ENCODE results near the gene PRKAG2. TPM values are rescaled to one million over a fixed set of nuclear protein-coding genes. Genes with fewer than 3 reads are reported as not detected.

PRKAG2 gene
- total RNA-seq, 2 donors from 2014 or later = 38.3 to 78.5 TPM

DNA sequence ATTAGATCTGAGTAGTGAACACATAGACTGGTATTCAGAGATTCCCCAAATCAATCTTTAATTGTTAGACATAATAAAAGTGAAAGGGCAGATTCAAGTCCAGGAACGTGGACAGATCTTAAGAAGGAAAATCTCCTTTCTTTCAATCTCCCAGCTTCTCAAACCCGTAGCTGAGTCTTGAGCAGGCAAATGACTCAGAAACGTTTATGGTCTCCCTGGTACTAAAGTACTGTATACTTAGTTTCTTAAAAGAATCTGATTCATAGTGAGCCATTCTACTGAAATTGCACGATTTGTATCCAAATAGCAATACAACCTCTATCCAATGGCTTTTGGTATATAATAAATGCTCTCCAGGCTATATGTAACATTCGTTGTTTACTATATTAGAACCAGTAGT is 216.8 kb downstream of the PRKAG2 start:
- ATAC-seq (ENCODE audit: insufficient number of reproducible peaks, low FRiP score, low read depth) (no peak), DNase-seq (ENCODE audit: low spot score) (no peak)
- Histone ChIP-seq H3K9me3 (no peaks in the 10 kb centered on the region), H3K4me1 (ENCODE audit: control insufficient read depth in 1 of 2, low read depth in 2 of 2) (peaks cover 10 to 24% of the 10 kb centered on the region in 2 donors), H3K27me3 (replicated peaks; ENCODE audit: insufficient read depth) (no peaks in the 10 kb centered on the region), H3K4me3 (no peak overlapping the region), H3K27ac (no peak overlapping the region), H3K36me3 (no peaks in the 10 kb centered on the region)
- TF ChIP-seq, protein P1, sequence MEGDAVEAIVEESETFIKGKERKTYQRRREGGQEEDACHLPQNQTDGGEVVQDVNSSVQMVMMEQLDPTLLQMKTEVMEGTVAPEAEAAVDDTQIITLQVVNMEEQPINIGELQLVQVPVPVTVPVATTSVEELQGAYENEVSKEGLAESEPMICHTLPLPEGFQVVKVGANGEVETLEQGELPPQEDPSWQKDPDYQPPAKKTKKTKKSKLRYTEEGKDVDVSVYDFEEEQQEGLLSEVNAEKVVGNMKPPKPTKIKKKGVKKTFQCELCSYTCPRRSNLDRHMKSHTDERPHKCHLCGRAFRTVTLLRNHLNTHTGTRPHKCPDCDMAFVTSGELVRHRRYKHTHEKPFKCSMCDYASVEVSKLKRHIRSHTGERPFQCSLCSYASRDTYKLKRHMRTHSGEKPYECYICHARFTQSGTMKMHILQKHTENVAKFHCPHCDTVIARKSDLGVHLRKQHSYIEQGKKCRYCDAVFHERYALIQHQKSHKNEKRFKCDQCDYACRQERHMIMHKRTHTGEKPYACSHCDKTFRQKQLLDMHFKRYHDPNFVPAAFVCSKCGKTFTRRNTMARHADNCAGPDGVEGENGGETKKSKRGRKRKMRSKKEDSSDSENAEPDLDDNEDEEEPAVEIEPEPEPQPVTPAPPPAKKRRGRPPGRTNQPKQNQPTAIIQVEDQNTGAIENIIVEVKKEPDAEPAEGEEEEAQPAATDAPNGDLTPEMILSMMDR (IDR thresholded peaks at IDR 0.05) = no peak

GRCh38 chr7:151659219-151659618 is 217.7 kb downstream of the PRKAG2 start:
- no peak for ATAC-seq (ENCODE audit: insufficient number of reproducible peaks, low FRiP score, low read depth)
- no peak overlapping the region for H3K27ac ChIP-seq
- no peaks in the 10 kb centered on the region for H3K36me3 ChIP-seq
- peaks cover 4 to 14% of the 10 kb centered on the region in 2 donors for H3K4me1 ChIP-seq (ENCODE audit: control insufficient read depth in 1 of 2, low read depth in 2 of 2)
- no peaks in the 10 kb centered on the region for H3K27me3 ChIP-seq (replicated peaks; ENCODE audit: insufficient read depth)
- H3K4me3 ChIP-seq = no peak overlapping the region
- DNase-seq (ENCODE audit: low spot score) = no peak
- TF ChIP-seq, protein P1 (IDR thresholded peaks at IDR 0.05) = no peak
- no peaks in the 10 kb centered on the region for H3K9me3 ChIP-seq

GRCh38 chr7:151658778-151659177 is 218.1 kb downstream of the PRKAG2 start:
- no peak overlapping the region for H3K27ac ChIP-seq
- no peak overlapping the region for H3K4me3 ChIP-seq
- no peaks in the 10 kb centered on the region for H3K27me3 ChIP-seq (replicated peaks; ENCODE audit: insufficient read depth)
- H3K36me3 ChIP-seq = no peaks in the 10 kb centered on the region
- ATAC-seq (ENCODE audit: insufficient number of reproducible peaks, low FRiP score, low read depth) = no peak
- no peaks in the 10 kb centered on the region for H3K9me3 ChIP-seq
- peaks cover 4 to 13% of the 10 kb centered on the region in 2 donors for H3K4me1 ChIP-seq (ENCODE audit: control insufficient read depth in 1 of 2, low read depth in 2 of 2)
- TF ChIP-seq, protein P1 (IDR thresholded peaks at IDR 0.05) = no peak
- DNase-seq (ENCODE audit: low spot score) = no peak

- ATAC-seq (ENCODE audit: insufficient number of reproducible peaks, low FRiP score, low read depth) = no peak
- TF ChIP-seq, protein P1 (IDR thresholded peaks at IDR 0.05) = no peak
These were observed 219.7 kb downstream of the PRKAG2 start for GRCh38 chr7:151657173-151657572.

DNA sequence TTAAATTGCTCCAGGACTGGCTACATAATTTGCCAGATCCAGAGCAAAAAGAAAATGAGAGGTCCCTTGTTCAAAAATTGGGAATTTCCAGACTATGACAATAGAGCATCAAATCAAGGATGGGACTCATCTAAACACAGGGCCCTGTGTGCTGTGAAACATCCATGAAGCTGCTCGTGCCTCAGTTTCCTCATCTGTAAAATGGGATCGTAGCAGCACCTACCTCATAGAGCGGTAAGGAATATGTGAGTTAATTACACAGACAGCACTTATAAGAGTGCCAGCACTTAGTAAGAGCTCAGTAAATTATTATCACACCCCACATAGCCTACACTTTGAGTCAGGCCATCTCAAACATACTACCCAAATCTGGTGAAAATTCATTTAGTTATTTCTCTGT is 221.4 kb downstream of the PRKAG2 start:
- Histone ChIP-seq H3K27ac (no peak overlapping the region), H3K36me3 (no peaks in the 10 kb centered on the region), H3K27me3 (replicated peaks; ENCODE audit: insufficient read depth) (no peaks in the 10 kb centered on the region), H3K9me3 (no peaks in the 10 kb centered on the region), H3K4me1 (ENCODE audit: control insufficient read depth in 1 of 2, low read depth in 2 of 2) (peaks cover 6 to 30% of the 10 kb centered on the region in 2 donors), H3K4me3 (no peak overlapping the region)
- DNase-seq (ENCODE audit: low spot score) = no peak
- no peak for ATAC-seq (ENCODE audit: insufficient number of reproducible peaks, low FRiP score, low read depth)
- TF ChIP-seq, protein P1 (IDR thresholded peaks at IDR 0.05) = no peak

More at GRCh38 chr7:151657173-151657572, 219.7 kb downstream of the PRKAG2 start:
- peak; percentile 31 for DNase-seq (ENCODE audit: low spot score)
- H3K27ac ChIP-seq = no peak overlapping the region
- no peaks in the 10 kb centered on the region for H3K36me3 ChIP-seq
- H3K4me1 ChIP-seq (ENCODE audit: control insufficient read depth in 1 of 2, low read depth in 2 of 2) = peaks cover 4 to 14% of the 10 kb centered on the region in 2 donors
- H3K27me3 ChIP-seq (replicated peaks; ENCODE audit: insufficient read depth) = no peaks in the 10 kb centered on the region
- no peak overlapping the region for H3K4me3 ChIP-seq
- H3K9me3 ChIP-seq = no peaks in the 10 kb centered on the region
